Hematopoietic multipotent progenitor cell treated with erythropoietin and hydrocortisone succinate and interleukin-3 and kit ligand, for 8 days (in vitro differentiated cells): ENCODE results near the gene RHEBL1.

Source experiments
- DNase-seq: peaks from one replicate; pipeline ENCODE4 v3.0.0-alpha.2; 2015

Gene RHEBL1

DNA sequence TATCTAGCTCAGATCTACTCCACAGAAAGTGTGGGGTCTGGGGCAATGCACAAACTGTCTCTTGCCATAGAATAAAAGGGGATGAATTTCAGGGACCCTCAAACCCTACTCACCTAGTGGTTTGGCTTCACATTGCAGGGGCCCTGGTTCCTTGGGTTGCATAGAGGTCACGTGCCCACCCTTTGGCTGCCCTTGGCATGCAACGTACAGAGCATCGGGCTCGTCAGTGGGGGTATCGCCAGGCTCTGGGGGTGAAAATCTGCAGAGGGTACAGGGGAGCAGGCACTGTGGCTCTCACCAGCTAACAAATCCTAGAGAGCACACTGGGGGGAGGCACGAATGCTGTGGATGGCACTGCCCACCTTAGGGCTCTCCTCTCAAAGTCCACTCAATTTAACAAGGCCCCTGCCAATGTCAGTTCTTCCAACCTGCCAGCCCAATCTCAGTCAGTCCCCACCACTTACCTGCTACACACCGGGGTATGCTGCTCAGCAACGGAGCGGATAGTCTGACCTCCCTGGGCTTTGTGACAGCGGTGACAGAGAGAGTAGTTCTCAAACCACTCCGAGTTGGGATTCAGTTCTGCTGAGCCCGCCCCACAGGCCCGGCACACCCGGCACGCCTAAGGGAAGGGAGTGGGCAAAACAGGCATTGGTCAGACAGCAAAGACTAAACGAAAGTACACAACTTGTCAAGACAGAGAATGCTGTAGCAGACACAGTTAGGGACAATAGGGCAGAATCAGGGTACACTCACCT lies 17.1 kb downstream of the RHEBL1 start:
- no peak for DNase-seq

DNA sequence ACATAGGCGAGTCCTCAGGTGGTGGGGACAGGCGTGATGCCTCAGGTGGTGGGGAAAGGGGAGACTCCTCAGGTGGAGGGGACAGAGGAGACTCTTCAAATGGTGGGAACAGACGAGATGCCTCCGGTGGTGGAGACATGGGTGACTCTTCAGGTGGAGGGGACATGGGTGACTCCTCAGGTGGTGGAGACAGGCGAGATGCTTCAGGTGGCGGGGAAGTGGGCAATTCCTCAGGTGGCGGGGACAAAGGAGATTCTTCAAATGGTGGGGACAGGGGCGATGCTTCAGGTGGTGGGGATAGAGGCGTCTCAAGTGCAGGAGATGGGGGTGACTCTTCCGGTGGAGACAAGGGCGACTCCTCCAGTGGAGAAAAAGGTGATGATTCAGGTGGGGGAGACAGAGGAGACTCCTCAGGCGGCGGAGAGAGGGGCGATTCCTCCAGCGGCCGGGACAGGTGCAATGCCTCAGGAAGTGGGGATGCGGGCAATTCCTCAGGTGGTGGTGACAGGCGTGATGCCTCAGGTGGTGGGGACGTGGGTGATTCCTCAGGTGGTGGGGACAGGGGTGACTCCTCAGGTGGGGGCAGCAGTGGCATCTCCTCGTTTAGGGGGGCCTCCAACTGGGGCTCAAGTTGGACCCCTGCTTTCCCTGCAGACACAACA lies 17.9 kb downstream of the RHEBL1 start:
- DNase-seq, result no peak

DNA sequence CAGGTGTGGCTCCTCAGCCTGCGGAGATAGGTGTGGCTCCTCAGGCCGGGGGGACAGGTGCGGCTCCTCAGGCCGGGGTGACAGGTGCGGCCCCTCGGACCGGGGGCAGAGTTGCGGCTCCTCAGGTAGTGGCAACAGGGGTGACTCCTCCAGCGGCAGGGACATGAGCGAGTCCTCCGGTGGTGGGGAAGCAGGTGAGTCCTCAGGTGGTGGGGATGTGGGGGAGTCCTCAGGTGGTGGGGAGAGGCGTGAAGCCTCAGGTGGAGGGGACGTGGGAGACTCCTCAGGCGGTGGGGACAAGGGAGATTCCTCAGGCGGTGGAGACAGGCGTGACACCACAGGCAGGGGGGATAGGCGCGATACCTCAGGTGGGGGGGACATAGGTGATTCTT lies 18.4 kb downstream of the RHEBL1 start:
- DNase-seq, result no peak

DNA sequence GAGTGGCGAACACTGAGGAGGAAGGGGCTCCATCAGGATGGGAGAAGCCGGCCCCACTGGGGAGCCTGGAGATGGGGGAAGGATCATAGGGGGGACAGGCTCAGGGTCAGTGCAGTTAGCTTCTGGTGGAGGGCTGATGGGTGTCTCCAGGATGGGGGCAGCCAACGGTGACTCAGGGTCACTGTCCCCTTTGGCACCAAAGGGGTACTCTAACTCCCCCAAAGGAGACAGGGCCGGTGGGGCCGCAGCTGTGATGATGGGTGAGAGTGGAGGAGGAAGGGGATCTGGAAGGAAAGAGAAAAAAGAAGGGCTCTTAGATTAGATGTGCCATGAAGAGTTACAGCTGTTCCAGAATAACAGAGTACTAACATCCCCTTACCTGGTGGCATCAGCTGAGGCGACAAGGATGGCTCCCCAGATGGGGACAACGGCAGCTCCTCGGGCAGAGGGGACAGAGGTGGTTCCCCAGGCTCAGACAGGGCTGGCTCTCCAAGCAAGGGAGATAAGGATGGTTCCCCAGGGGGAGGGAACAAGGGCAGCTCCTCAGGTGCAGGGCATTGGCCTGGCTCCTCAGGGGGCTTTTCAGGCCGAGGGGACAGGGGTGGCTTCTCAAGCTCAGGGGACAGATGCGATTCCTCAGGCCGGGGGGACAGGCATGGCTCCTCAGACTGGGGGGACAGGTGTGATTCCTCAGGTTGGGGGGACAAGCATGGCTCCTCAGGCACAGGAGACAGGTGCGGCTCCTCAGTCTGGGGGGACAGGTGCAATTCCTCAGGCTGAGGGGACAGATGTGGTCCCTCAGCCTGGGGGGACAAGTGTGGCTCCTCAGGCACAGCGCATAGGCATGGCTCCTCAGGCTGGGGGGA lies 19.0 kb downstream of the RHEBL1 start:
- no peak for DNase-seq

DNA sequence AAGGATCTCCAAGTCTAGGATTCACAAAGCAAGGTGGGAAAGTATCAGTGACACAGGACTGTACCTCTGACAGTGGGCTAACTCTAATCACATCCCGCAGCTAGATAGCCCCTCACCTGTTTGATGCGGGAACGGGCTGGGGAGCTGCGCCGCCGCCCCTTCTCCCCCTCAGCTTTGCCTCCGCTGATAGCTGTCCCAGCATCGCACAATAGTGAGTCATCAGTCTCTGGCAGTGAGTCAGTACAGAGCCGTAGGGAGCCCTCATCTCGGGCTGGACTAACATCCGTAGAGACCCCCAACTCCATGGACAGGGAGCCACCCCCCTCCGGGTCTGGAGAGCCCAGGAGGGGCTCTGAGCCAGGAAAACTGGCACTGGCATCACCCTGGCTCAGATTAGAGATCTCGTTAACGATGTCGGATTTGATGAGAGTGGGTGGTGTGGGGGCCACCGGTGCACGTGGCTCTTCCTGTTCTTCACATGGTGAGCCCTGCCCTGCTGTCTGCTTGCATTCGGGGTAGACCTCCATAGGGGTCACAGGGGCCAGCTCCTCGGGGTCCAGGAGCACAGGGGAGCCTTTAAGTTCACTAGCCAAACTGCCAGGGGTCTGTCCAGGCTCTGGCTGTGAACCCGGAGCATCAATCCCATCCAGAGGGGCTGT lies 20.1 kb downstream of the RHEBL1 start:
- no peak for DNase-seq

DNA sequence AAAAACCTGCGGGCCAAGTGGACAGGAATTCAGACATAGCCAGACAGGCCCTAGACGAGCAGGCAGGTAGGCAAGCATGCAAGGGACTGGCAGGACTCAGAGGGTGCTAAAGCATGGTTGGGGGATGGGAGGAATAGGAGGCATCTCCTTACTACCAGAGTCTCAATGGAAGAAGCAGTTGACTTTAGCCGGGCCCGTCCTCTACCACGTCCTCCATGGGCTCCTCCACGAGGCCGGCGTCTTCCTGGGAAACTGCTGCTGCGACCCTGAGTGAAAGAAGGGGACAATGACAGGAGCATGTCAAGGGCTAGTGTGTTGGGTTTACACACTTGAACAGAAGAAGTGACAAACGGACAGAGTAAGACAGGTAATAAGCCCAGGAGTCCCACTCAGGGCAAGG lies 20.8 kb downstream of the RHEBL1 start:
- DNase-seq, result no peak

DNA sequence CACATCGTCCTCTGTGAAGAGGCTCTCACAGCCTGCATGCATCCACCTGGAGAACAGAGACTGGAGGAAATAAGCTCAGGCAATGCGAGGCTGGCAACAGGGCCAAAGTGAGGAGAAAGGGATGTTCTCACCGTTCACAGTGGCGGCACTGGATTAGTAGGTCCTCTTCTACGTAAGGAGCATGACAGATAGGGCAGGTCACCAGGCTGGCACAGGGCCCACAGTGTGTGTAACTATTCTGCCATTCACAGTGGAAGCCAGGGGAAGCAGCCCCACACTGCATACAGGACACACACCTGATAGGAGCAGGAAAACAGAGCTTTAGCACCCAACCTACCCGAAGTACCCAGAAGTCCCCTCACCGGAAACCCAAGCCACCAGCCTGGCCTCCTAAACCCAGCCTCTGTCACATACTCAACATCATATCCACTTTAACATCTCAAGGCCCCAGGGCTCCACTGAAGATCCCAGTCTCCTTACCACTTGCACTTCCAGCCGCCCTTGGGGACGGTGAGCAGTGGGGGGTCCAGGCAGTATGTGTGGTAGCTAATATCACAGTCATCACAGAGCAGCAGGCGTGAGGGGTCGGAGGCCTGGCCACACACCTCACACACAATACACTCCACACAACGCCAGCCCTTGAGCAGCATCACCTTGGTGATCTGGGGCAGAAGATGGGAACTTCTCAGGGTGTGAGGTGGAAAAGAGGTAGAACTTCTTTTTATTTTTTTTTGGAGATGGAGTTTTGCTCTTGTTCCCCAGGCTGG lies 23.5 kb downstream of the RHEBL1 start:
- no peak for DNase-seq

DNA sequence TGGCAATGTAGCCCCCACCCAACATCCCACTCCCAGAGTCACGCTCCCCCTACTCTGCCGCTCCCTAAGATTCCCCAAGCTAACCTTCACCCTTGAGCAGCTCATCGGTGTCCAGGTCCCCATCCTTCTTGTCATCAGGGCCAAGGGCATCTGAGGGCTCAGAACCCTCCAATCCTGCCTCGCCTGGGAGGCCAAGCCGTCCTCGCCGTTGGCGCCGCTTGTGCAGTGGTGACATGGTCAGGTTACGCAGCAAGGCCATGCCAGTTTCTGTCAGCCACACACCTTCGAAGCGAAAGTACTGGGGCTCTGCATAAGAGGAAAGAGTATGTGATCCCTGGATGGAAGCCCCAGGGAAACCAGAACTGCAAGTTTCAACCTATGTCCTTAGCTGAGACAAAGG lies 25.1 kb downstream of the RHEBL1 start:
- DNase-seq, result no peak

DNA sequence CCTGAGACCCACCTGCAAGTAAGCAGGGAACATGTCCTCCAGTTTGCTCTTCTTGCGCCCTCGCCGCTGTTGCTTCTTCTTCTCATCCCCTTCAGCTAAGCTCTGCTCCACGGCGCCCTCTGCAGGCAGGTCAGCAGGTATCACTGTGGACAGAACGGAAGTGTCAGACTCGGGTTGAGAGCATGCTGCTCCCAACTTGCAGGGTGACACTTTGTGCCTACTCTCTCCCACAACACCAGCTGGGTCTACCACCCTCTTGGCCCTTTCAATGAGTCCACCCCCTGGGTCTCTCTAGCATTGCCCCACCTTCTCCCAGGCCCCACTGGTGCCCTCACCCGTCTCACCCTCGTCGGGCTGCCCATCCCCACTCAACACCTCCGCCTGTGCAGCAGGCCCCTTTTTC lies 25.9 kb downstream of the RHEBL1 start:
- DNase-seq, result peak; percentile 78

DNA sequence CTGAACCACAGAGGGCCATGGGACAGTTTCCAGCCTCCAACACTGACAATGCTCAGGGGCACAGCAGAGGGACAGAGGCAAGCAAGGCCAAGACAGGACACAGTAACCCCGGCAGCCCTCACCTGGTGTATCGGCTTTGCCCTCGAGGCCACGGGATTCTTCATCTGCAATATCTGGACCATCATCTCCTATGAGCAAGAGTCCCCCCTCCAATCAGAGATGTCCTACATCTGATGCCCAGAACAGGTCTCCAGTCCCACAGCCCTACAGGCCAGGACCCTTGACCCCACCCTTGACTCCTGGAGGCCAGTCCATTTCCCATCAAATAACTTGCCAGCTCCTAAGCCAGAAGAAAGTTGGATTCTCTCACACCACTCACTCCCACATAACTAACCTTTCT lies 26.5 kb downstream of the RHEBL1 start:
- no peak for DNase-seq

DNA sequence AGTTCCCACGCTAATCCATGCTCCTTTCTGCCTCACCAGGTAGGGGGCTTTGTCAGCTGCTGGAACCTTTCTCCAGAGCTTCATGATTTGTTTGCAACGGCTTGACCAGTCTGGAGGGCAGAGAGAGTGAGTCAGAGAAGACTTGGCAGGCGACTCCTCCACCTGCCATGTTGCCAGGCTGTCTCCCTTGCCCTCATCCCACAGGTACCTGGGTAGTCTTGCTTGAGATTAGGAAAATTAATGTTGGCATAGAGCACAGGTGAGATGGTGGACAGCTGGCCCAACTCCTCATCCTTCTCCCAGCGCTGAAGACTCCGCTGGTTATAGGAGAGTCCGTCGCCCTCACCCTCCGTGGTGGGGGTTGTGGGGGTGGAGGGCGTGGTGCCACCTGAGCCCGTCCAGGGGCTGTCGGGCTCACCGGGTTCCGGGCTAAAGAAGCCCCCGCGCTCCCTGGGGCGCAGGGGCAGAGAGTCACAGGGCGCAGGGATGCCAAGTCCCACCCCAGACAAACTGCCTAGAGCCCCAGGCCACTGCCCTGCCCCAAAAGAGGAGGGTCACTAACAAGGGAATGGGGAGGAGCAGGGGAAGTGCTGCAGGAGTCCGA lies 27.8 kb downstream of the RHEBL1 start:
- no peak for DNase-seq

DNA sequence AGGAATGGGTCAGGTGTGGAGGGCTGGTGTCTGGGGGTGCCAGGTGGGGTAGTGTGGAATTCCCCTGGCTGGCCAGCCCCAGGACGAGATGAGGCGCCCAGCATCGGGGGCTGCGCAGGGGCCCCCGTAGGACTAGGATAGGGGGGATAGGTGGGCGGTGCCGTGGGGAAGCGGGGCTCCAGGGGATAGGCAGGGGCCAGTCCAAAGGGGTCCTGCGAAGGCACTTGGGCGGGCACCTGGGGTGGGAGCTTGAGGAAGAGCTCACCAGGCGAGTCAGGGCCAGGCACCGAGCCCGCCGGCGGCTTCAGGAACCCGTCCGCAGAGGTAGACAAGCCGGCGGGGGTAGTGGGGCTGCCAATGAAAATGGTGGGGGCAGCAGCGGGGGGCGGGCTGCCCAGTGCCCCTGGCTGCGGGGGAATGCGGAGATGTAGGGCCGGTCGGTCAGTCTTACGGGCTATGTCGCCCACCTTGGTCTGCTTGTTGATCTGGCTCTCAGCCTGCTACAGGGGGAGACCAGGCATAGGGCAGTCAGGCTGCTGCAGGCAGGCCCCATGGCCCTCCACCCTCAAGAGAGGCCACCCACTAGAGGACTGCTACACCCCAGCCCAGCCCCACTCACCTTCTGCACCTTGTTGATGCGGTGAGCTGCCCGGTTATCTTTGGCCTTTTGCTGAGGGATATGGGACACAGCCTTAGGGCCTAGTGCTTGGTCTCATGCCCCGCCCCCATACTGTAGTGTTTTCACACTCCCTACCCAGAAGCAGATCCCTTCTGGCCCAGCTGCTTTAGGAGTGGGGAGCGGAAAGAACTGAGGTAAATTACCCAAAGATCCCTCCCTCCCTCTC lies 28.5 kb downstream of the RHEBL1 start:
- DNase-seq, result no peak

DNA sequence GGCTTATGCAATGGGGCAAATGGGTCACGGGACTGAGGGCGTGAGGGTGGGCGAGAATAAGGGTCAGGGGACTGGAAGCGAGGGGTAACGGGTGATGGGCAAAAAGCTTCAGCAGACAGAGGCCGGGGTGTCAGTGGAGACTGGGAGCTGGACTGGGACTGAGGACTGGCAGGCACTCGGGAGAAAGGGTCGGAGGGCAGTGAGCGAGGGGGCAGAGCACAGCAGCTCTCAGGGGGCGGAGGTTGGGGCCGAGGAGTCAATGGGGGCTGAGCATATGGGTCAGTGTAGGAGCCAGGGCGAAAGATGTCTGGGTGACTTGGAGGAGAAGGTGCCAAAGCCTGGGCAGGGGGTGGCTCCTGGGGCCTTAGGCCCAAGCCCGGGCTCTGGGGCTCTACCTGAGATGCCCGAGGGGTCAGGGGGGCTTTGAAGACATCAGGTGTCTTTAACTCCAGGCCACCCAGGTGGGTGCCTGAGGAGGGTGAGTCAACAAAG lies 29.4 kb downstream of the RHEBL1 start:
- no peak for DNase-seq

DNA sequence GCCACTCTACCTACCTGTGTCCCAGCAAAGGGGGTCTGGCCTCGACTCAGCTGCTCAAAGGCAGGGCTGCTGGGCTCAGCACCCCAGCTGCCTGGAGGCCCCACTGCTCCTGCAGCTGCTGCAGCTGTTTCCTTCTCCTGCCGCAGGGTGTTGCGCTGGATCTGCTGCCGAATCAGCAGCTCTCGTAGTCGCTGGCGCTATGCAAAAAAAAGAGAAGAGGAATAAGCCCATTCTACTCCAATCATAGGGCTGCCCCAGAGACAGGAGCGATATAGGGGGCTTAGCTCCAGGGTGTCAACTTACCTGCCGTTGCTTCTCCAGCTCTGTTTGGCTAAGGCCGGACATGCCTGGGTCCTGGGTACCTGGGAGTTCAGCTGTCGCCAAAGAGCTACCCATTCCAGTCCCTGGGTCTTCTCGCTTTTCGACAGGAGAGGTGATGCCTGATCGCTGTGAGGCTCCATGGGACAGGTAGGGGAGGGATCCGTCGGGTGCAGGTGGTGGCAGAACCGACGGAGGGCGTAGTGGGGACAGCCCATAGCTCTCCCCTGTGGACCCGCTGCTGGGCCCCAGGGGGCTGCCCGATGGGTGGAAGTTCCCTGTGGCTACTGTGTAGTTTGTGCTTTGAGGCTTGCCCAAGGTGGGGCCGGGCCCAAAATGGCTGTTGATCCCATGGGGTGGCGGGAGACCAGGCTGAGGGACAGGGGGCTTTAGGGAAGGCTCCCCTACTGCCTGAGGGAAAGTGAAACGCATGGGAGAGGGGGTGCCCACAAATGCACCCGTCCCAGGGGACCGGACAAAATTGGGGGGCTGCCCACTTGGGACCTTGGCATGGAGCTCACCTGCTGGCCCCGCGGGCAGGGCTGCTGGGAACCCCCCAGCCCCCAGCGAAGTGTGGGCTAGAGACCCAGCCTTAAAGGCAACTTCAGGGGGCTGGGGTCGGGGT lies 30.1 kb downstream of the RHEBL1 start:
- no peak for DNase-seq

DNA sequence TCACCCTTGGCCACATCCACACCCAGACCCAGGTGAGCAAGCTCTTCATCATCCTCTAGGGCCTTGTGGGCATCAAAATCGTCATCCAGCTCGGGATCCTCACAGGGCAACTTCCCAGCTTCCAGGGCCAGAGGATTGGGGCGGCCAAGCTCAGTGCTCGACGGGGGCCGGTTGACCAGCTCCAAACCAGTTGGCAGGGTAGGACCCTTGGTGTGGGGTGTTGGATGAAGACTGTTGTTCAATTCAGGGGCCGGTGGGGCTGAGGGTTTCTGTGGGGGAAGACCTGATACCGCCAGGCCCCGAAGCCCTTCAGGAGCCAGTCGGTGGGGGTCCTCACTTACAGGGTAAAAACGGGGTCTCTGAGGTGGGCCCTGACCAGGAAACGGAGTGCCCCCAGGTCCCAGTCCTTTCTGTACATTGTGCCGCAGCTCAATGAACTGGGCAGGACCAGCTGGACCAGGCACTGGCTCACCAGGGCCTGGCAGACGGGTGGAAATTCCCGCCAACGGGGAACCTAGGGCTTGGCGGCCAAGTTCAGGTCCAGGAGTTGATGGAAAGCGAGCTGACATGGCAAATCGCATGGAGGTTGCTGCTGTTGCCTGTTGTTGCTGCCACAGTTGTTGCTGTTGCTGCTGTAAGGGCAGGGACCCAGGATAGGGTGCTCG lies 31.4 kb downstream of the RHEBL1 start:
- DNase-seq, result no peak

DNA sequence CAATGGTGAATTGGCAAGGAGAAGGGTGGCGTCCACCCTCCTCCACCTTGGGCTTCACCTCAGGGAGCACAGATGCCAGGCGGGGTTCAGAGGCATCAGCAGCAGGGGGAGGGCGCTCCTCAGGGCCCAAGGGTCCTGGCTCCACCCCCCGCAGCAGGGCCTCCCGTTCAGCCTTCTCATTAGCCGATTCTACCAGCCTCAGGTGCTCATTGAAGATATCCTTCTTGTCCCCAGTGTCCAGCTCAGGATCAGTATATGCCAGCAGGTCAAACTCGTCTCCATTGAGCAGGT lies 31.9 kb downstream of the RHEBL1 start:
- DNase-seq, result no peak

DNA sequence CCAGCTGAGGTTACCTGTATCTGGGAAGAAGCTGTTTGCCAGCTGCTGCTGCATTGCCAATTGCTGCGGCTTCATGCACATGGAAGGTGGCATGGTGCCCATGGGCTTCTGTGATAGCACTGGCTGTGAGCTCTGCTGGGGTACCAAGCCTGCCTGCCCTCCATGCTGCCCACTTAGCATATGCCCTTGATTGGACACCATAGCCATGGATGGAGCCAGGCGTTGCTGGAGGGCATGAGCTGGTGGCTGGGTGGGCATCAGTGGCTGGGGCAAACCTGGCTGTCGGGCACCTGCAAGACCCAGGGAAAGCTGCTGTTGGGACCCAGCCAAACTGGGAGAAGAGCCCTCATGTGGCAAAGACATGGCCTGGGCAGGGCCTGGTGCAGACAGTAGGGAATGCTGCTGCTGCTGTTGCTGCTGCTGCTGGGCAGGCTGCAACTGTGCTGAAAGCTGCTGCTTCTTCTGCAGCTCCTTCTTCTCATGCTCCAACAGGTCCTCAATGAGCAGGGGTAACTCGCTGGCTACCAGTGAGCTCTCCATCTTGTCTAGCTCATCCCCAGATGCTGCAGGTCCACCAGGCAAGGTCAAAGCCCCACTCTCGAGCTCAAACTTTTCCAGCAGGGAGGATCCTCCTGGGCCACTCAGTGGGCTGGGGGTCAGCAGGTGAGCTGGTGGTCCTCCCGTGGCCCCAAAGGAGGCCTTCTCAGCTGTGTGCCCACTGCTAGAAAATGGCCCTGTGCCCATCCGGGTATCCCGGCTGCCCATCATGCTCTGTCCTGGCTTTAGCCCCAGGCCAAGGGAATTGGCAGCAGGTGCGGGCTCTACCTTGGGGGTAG lies 32.5 kb downstream of the RHEBL1 start:
- no peak for DNase-seq

DNA sequence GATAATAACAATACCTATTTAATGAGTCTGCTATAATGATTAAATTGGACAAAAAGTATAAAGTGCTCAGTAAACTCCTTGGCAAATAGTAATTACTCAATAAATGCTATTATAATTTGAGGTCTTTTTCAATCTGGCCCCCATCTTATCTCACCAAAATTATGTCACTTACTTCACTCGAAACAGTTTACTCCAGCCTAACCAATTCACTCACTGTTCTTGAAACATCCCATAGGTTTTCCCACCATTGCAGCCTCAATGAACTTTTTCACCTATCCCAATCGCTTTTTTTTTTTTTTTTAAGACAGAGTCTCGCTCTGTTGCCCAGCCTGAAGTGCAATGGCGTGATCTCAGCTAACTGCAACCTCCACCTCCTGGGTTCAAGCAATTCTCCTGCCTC lies 33.8 kb downstream of the RHEBL1 start:
- no peak for DNase-seq

DNA sequence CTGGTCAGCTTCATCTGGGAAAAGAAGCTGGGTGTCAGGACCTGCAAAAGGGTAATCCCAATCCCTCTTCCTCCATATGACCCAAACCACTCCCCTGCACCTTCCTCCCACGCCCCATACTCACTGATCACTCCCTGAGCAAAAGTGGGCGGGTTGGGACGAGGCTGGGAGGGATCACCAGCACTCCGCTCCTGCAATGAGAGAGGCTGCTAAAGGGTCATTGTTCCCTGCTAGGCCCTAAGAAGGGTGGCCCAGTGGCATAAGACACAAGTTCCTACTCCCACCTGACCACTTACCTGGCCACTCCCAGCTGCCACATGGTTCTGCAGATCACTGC lies 35.5 kb downstream of the RHEBL1 start:
- no peak for DNase-seq
